ENCODE measurements around the gene ETV3.
A peak's percentile ranks its signal among the peaks of the same experiment; 100 is the strongest.

Gene ETV3

GRCh38 chr1:157158967-157159366, 20.8 kb upstream of the ETV3 start:
- DNase-seq = no peak

DNA sequence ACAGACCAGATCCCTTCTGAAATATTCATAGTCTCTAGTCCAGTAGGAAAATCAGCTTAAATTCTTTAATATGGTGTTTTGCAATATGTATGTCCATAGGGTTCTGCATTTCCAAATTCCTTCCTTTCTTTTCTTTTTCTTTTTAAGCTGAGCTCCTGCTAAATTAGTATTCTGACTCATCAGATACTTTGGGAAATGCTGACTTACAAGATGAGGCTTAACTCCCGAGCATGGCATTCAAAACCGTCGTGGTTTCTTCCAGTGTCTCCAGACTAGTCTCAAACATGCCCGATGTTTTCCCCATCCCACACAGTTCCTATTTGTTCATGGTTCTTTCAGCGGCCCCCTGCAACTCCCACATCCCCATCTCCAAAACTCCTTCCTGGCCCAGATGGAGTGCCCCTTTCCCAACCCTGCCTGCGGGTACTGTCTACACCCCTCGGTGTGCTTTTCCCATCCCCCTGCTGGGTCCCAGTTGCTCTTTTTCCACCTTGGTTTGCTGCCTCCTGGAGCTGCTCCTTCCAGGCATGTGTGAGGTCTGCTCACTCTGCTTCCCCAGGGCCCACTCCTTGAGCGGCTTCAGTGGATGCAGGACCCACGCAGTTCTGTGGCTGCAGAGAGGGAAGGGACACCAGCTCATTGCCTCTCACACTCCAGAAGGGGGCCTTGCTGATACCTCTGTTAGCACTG, 19.5 kb upstream of the ETV3 start:
- no peak for DNase-seq

GRCh38 chr1:157156058-157156541, 17.9 kb upstream of the ETV3 start:
- DNase-seq = peak; percentile 42 to 68 (median 62)

DNA sequence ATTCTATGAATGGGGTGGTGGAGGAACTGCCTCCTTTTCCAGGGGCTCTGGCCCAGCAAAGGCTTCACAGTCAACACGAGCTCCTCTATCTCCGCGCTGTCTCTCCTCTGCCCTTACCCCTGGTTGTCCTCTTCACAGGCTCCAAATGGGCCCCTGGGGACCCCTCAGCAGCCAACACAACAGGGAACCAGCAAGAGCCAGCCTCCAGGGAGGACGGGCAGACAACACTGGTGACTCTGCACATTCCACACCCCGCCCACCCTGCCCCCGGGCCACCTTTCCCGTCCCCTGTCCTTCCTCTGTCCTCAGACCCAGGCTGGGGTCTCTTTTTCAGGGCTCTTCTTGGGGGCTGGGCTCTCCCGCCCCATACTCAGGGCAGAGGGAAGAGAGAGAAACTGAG, 17.5 kb upstream of the ETV3 start:
- DNase-seq = no peak

GRCh38 chr1:157154940-157155514, 16.8 kb upstream of the ETV3 start:
- DNase-seq = no peak

DNA sequence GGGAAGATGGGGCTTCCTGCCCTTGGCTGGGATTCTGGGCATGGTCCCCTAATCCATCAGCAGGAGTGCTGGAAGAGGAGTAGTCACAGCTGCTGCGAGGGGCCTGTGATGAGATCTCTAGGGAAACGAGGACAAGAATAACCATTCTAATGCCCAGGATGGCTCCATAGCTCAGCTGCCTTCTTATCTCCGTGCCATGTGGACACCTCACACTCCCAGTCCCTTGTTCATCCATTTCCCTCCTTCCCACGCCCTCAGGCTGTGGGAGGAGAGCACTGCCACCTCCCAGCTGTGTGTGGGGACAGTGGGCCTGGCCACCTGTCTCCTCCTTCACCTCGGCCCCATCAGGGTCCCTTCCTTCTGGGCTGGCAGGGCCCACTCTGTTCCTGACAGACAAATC, 16.1 kb upstream of the ETV3 start:
- no peak for DNase-seq

GRCh38 chr1:157153746-157154145, 15.6 kb upstream of the ETV3 start:
- no peak for DNase-seq

DNA sequence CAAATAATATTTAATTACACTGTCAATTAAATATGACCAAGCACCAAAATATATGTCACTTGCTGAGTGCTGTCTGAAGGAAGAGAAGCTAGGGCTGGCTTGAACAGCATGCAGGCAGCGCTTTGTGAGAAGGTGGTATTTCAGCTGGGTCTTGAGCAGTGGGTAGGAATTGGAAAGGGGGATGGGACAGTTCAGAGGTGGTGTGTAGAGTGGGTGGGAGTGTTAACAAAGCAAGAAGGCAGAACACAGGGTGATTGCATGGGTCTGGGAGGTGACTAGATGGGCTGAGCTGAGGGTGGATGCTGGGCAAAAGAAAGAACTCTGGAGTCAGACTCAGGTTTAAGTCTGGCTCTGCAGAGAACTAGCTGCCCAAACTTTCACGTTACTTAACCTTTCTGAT, 14.3 kb upstream of the ETV3 start:
- no peak for DNase-seq

DNA sequence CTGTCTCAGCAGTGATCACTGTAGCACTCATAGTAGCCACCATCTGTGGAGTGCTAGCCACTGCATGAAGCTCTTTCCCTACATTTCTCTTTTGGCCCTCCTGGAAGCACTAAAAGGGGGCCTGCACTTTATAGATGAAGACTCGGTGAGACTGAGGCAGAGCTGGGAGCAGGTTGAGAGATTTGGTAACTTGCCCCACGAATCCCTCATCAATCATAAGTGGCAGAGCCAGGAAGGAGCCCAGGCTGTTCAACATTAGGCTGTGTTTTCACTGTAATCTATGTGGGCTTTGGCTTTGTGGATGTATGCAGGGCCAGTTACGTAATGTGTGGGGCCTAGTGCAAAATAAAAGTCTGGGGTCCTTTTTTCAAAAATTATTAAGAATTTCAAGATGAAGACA, 13.3 kb upstream of the ETV3 start:
- no peak for DNase-seq

DNA sequence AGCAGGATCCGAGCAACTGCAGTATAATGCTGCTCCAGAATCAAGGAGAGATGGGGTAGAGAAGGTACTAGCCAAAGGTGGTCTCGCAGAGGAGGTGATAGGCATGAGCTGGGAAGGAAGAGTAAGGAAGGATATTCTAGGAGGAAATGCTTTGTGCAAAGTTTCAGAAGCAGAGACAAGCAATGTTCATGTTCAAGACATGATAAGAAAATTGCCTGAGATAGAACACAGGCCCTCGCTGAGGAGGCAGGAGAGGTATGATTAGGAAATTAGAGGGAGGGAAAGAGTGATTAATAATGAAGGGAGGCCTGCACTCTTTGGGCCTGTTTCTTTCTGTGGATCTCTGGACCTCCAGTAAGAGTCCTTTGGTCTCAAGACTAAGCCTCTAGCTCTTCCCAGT, 12.9 kb upstream of the ETV3 start:
- no peak for DNase-seq

GRCh38 chr1:157150631-157151030, 12.4 kb upstream of the ETV3 start:
- no peak for DNase-seq

DNA sequence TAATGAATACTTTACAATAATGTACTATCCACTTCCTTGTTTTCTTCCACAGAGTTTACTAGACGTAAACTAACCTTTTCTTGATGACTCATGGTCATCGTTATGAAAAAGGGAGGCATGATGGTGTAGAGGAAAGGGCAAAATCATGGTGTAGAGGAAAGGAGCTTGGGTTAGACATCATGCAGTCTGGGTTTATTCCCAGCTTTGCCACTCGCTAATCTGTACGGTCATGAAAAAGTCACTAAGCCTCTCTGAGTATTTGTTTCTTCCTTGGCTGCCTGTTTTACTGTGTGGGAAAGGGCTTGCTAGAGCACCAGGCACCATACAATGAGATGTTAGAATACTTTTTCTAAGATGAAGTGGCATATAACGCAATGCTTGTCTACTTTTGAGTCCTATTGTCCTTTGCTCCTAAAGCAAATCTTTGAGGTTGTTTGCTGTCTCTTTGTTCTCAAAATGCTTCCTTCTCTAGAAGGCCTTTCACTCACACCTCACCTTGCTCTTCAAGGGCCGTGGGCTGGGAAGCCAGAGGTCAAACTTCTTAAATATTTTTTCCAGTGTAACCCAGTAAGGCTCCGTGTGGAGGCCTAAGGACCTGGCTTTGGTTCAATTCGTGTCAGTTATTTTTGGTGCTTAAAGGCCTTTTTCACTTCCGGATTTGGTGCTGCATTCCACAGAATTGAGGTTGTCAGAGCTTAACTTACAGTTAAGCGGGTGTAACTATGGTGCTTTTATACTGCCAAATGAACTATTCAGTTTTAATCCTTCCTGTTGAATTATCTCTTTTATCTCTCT, 9.9 kb upstream of the ETV3 start:
- no peak for DNase-seq

GRCh38 chr1:157147037-157147436, 8.8 kb upstream of the ETV3 start:
- no peak for DNase-seq

DNA sequence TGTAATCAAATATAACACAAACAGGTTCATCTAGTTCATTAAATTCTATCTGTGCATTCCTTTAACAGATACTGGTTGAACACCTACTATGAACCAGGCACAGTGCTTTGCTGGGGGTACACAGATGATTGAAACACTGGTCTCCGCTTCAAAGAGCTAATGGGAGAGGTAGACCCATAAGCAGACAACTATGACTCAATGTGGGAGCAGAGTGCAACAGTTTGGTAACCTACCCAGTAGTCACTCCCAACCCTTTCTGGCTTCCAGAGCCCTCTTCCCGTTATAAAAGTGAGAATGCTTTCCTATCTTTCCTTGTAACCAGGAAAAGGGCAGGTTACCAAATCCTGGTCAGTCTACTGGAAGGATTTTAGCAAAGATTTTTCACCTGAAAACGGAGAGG, 8.0 kb upstream of the ETV3 start:
- DNase-seq = no peak

DNA sequence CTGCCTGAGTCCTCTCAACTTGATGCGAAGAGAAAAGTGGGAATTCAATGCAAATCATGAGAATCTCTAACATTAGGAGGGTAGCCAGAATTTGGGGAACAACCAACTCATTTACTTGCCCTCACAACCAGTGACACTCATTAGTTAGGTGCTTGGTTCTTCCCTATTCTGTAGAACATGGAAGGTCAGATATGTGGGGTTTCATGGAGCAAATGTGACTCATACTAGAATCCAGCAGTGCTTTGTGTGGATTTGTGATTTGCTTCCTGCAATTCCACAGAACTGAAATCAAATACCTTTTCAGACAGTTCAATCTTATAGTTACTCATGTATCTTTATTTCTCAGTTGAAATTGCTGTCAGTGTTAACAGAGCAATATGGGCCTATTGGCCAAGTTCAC, 6.9 kb upstream of the ETV3 start:
- DNase-seq = no peak

DNA sequence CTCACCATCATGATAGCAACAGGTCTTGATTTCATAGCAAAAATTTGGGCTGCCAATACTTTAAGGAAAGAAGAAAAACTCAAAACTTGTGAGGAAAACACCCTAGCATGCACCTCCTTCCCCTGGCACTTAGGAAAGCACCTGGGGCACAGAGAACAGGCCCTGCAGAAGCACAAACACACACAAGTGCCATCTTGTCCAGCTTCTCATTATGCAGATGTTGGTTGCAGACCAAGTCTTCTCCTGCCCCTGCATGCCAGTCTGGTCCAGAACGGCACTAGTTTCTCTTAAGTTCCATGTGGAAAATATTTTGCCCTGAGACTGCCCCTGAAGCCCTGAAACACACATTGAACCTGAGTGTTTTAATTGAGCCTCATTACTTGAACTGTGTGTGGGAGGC, 6.3 kb upstream of the ETV3 start:
- no peak for DNase-seq

GRCh38 chr1:157142765-157143423, 4.7 kb upstream of the ETV3 start:
- DNase-seq = no peak

DNA sequence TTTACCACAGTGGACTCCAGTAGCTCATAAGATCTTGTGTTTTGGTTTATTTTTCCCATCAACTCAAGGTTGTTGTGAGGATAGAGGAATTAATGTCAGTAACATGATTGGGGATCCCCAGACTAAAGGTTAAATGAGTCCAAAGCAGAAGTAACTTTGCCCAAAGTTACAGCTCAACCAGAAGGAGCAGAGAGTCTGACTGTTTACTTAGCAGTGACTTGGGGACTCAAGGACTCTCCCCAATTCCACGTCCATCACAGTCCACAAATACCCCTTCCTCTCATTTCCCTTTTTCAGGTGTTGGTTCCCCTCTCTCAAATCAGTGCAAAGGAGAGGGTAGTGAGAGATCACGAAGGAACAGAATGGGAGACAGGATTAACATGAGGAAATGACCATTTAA, 4.0 kb upstream of the ETV3 start:
- DNase-seq = no peak

GRCh38 chr1:157141212-157141855, 3.1 kb upstream of the ETV3 start:
- no peak for DNase-seq

DNA sequence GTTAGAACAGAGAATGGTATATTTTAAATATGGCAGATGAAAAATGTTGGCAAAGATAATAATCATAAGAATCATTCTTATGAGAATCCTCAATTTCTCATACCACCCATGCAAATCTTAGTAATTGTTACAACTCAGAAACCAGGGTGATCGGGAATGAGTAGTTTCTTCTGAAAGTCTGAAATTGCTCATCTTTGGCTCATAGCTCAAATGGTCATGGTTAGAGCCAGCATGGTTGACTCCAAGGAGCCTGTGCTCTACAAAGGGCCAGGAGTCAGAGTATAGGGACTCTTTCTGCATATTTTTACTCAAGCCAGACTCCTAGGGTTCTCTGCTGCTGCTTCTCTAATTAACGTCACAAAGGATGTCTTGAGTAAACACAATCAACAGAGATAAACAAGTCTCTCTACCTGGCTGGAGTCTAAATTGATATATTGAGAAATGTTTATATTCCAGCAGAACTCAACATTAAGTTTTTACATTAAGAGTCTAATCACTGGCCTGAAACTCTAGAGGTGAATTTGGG, 1.9 kb upstream of the ETV3 start:
- no peak for DNase-seq

- no peak for DNase-seq
These were observed 989 bp upstream of the ETV3 start for GRCh38 chr1:157139052-157139715.

Measured in activated CD4-positive, CD25-positive, alpha-beta regulatory T cell (primary cell).